ENCODE results near the gene POLN.

Gene POLN

DNA sequence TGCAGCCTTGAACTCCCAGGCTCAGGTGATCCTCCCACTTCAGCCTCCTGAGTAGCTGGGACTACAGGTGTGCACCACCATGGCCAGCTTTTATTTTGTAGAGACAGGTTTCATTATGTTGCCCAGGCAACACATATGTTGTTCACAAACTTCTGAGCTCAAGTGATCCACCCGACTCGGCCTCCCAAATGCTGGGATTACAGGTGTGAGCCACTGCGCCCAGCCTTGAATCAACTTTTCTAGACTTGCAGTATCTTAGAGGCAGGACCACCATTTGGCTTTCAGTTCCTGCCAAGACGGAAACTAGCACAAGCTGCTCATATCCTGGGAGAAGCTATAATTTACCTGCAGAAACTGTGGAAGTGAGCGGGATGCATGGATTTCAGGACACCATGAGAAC is 162.9 kb downstream of the POLN start:
- DNase-seq: no peak

- no peak for DNase-seq
Measured at GRCh38 chr4:2078584-2078983, 163.3 kb downstream of the POLN start.

DNA sequence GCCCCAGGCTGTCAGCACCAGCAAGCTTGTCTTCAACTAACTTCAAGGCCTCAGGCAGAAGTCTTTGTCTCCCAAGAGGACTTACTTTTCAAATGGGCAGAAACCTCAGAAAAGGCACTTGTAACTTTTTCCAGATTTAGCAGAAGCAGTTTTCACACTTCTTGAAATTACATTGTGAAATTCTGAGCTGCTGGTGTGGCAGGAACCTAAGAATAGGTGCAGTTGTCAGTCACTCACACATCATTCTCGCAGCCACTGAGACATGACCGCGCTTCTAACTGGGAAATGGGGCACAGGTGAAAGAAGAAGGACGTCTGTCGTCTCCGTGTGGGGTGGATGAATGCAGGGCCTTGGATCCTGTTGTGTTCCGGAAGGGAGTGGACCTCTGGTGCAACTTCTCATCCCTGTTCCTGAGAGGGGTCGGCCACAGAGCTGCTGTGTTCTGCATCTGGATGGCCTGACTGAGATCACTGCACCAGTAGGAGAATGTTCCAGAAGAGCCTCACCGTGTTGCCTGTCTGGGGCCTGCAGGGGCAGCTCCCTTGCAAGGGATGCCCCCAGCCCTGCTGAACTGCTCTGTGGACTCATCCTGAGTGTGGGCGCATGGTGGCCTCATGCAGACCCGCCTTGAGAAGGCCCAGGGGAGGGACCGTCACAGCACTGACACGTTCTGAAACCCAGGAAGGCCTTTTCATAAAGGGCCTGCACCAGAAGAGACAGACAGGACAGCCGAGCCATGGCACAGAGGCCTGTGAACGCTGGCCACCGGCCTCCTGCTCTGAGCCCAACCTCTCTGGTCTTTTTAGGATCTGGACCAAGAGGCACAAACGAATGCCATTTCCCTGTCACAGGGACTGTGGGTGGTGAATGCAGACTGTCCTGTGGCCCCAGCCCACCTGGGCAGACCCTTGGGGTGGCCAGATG is 164.1 kb downstream of the POLN start:
- DNase-seq: no peak

GRCh38 chr4:2076908-2077536 is 164.9 kb downstream of the POLN start:
- no peak for DNase-seq

- no peak for DNase-seq
Measured at GRCh38 chr4:2075987-2076907, 165.7 kb downstream of the POLN start.

- DNase-seq: no peak
Measured at GRCh38 chr4:2075171-2075986, 166.5 kb downstream of the POLN start.

DNA sequence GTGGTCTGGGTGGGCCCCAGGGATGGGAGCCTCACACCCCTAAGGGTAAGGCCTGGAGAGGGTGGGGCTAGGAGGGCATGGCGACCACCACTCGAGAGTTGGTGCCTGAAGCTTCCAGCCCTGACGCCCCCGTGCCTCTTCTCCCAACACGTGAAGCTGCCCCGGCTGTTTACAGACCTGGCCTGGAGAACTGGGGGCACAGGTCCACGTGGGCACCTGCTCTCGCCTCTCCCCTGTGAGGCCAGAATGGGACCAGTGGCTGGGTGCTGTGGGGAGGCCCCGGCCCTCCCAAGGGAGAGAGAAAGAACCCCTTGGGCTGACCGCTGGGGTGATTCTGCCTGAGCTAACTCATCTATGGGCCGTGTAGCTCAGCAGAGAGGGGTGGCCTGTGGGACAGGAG is 167.3 kb downstream of the POLN start:
- DNase-seq: no peak

DNA sequence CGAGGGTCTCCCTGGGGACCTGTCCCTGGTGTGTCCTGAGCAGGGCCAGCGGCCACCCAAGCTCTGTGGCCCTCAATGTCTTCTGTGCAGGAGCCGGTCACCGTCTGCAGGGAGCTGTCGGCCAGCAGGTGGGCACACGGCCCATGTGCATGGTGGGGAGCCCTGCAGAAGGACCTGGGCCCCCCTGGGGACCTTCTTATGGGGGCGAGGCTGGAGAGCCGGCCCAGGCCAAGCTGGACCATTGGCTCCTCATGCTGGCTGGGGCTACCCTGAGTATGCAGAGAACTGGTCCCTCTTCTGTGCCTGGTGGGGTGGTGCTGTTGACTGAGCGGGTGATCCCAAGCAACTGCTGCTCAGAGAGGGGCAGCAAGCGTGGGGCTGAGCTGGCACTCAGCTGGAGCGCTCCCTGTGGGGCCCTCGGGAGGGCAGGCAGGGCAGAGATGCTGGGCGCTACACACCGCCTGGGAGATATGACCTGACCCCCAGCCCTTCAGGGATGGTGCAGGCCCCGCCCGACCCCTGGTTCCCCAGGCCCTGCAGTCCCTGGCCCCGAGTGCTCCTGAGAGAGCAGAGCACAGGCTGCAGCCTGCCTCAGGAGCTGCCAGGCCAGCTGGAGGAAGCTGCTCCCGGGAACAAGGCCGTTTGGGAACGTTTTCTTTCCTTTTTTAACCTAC is 168.0 kb downstream of the POLN start:
- no peak for DNase-seq

GRCh38 chr4:2072971-2073807 is 168.7 kb downstream of the POLN start:
- DNase-seq: no peak

GRCh38 chr4:2071912-2072867 is 169.7 kb downstream of the POLN start:
- no peak for DNase-seq

GRCh38 chr4:2071252-2071911 is 170.5 kb downstream of the POLN start:
- DNase-seq: no peak

- no peak for DNase-seq
Measured at GRCh38 chr4:2070421-2071251, 171.3 kb downstream of the POLN start.

DNA sequence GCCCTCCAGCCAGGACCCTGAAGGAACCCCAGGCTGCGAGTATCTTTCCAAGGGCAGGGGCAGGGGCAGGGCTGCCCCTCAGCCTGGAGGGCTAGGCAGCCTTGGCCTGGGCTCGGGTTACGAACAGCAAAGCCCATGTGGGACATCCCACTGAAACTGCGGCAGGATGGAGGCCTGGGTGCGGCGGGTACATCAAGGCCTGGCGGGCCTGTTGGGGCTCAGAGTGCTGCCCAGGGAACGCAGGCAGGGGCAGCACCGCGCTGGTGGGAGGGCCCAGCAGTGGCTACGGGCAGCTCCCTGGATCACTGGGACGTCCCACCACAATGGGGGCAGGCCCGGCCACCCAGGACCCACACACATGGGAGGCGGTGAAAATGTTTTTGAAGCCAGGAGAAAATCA is 171.9 kb downstream of the POLN start:
- no peak for DNase-seq

- DNase-seq: no peak
Measured at GRCh38 chr4:2069161-2069971, 172.6 kb downstream of the POLN start.

DNA sequence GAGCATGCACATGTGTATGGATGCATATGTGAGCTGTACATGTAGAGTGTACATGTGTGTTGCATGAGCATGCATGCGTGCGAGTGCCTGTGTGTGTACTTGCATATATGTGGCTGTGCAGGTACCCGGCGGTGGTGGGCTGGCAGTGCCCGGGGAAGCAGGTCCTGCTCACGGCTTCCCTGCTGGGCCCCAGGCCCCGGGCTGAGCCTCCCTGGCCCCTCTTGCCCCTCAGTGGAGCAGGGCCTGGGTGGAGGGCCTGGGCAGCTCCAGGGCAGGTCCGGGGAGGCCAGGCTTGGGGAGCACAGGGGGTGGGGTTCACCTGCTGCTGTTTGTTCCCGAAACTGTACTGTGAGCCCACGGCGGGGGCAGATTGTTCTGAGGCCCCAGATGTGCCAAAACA is 173.4 kb downstream of the POLN start:
- DNase-seq: no peak

- DNase-seq: no peak
Measured at GRCh38 chr4:2068198-2068470, 173.8 kb downstream of the POLN start.

- no peak for DNase-seq
Measured at GRCh38 chr4:2067446-2068197, 174.3 kb downstream of the POLN start.

Measured in CD4-positive, alpha-beta T cell treated with Interleukin-17A for 1 hour (primary cell).